Stimulated activated CD4-positive, alpha-beta T cell treated with anti-CD3 and anti-CD28 coated beads, Interleukin-15, amount 100 ng/mL, for 24 hours (primary cell): ENCODE data around the gene STX2.
"Not testable (repeated sequence)": the region's sequence is repeated elsewhere in the genome, so short reads cannot be mapped to it uniquely, and the experiment has no call there.

Experiments used
- DNase-seq: peaks from one replicate; pipeline ENCODE4 v3.0.0-alpha.2; 2020

STX2 gene

DNA sequence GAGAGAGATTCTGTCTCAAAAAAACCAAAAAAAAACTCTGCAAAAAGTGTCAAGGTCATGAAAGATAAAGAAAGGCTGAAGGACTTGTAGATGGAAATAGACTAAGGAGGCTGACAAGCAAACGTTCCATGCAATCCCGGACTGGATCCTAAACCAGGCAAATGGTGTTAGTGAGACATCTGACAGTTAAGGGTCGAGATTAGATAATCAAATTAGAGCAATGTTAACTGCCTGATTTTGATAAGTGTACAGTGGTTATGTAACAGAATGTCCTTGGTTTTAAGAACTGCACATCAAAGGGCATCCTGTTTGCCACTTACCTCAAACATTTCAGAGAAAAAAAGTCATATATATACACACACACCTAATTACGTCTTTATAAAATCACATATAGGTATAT is 29.4 kb upstream of the STX2 start:
- no peak for DNase-seq

DNA sequence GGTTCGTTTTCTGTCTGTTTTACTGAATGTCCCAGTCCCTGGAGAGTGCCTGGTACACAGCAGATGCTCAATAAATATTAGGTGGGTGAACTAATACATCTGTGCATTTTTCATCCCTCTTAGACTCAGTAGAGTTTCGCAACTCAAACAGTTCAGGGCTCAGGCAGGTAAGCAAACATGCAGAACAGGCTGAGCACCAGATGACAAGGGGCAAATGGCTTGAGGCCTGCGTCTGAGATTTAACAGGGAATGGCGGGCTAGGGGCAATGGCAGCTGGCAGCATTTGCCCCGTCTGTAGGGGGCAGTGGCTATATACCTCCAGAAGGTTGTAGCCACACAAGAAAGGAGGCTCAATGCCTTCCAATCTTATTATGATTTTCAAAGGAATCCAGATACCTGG is 24.2 kb upstream of the STX2 start:
- DNase-seq, result no peak

GRCh38 chr12:130862771-130863170 is 23.7 kb upstream of the STX2 start:
- DNase-seq, result not testable (repeated sequence)

DNA sequence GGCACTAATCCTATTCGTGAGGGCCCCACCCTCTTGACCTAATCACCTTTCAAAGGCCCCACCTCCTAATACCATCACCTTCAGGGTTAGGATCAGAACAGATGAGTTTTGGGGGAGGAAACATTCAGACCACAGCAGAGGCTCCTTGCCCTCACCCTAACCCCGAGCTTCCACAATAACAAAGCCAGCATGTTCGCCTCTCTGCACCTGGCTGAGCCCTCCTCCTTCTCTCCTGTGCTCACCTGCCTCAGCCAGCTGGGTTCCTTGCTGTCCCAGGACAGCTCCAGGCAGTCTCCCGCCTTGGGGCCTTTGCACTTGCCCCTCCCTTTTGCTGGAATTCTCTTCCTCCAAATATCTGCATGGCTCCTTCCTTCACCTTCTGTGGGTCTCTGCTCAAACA is 23.1 kb upstream of the STX2 start:
- no peak for DNase-seq

GRCh38 chr12:130860311-130860710 is 21.3 kb upstream of the STX2 start:
- no peak for DNase-seq

DNA sequence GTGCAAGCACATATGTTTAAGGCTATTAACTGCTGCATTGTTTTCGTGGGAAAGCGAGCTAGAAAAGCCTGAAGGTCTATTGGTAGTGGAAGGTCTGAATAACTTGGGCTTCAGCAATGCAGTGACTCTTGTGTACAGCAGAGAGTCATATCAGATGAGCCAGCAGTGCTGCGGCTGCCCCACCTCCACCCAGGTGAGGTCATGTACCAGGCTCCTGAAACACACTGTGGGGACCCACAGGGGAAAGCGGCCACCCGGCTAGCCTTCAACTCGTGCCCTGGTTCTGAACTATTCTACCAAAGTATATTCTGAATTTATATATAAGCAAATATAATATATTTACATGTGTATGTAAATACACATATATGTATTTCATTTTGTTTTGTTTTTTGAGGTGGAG is 20.1 kb upstream of the STX2 start:
- no peak for DNase-seq

GRCh38 chr12:130858084-130858483 is 19.0 kb upstream of the STX2 start:
- DNase-seq, result no peak

GRCh38 chr12:130856088-130856487 is 17.0 kb upstream of the STX2 start:
- no peak for DNase-seq

DNA sequence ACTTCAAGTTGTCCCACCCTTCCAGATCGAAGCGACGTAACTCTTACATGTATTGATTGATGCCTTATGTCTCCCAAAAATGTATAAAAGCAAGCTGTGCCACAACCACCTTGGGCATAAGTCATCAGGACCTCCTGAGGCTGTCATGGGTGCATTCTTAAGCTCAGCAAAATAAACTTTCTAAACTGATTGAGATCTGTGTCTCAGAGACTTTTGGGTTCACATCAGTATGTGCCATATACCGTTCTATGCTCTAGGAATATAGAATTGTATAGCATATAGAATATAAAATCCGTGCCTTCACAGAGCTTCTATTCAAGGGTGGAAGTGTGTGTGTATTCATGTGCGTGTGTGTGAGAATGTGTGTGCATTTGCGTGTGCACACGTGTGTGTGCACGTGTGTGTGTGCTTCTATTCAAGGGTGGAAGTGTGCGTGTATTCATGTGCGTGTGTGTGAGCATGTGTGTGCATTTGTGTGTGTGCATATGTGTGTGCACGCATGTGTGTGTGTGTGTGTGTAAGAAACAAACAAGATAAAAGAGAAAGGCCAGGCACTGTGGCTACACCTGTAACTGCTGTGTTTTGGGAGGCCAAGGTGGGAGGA is 11.5 kb upstream of the STX2 start:
- no peak for DNase-seq

- DNase-seq, result no peak
Measured at GRCh38 chr12:130849561-130850417, 10.7 kb upstream of the STX2 start.

DNA sequence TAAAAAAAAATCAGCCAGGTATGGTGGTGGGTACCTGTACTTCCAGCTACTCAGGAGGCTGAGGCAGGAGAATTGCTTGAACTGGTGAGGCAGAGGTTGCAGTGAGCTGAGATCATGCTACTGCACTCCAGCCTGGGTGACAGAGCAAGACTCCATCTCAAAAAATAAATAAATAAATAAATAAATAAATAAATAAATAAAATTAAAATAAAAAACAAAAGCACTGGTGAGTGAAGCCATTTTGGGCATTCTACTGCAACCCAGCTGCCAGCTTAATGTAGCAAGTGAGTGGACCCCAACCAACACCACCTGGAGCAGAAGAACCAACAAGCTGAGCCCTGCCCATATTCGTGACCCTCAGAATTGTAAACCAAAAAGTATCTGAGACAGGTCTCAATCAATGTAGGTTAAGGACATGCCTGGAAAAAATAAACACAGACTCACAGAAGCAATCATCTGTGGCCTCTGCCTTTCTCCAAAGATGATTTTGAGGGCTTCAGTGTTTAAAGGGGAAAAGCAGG is 9.8 kb upstream of the STX2 start:
- not testable (repeated sequence) for DNase-seq

DNA sequence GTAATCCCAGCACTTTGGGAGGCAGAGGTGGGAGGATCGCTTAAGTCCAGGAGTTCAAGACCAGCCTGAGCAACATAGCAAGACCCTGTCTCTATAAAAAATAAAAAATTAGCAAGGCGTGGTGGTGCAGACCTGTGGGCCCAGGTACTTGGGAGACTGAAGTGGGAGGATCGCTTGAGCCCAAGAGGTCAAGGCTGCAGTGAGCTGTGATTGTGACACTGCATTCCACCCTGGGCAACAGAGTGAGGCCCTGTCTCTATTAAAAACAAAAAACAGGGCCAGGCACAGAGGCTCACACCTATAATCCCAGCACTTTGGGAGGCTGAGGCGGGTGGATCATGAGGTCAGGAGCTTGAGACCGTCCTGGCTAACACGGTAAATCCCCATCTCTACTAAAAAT is 9.1 kb upstream of the STX2 start:
- not testable (repeated sequence) for DNase-seq

DNA sequence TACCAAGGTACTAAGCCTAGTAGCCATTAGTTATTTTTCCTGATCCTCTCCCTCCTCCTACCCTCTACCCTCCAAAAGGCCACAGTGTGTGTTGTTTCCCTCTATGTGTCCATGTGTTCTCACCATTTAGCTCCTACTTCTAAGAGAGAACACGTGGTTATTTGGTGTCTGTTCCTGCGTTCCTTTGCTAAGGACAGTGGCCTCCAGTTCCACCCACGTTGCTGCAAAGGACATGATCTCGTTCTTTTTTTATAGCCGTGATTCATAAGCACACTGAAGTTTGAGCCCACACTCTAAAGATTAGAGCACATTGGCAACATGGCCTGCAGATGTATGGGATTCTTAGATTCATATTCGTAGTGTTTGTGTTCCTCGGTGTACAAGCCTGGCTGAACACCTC is 8.1 kb upstream of the STX2 start:
- DNase-seq, result no peak

GRCh38 chr12:130846369-130846768 is 7.3 kb upstream of the STX2 start:
- no peak for DNase-seq

DNA sequence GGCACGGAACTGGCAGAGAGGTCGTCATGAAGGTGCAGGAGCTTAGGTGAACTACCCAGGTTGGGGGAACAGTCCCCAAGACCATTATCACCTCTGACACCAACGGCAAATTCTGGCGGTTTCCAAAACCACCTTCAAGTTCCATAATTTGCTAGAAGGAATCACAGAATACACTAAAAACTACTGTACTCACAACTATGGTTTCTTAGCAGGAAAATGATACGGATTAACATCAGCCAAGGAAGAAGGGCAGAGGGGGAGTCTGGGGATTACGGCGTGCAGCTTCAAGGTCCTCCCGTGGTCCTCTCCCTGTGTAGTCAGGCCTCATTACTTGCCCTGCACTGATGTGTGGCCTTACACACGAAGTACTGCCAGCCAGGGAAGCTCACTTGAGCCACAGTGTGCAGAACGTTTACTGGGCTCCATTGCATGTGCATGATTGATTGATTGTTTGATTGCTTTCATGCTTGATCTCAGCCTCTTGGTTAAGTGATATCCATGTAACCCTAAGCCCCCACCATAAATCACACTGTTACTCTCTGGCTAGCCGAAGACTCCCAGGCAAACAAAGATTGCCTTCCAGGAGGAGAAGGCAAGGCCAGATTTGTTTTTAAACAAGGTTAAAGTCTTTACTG is 837 bp upstream of the STX2 start:
- no peak for DNase-seq

- peak; percentile 48 for DNase-seq
Measured at GRCh38 chr12:130838284-130838950, 633 bp downstream of the STX2 start.

GRCh38 chr12:130835436-130835835 is 3.6 kb downstream of the STX2 start:
- DNase-seq, result no peak

DNA sequence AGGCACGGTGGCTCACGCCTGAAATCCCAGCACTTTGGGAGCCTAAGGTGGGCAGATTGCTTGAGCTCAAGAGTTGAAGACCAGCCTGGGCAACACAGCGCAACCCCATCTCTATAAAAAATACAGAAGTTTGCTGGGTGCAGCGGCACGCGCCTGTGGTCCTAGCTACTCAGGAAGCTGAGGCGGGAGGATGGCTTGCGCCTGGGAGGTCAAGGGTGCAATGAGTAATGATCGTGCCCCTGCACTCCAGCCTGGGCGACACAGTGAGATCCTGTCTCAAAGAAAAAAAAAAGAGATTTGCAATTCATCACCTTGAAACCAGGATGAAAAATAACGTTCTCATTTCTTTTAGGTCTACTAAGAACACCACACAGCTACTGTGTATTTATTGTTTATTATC is 4.0 kb downstream of the STX2 start:
- no peak for DNase-seq

- DNase-seq, result no peak
Measured at GRCh38 chr12:130832561-130833209, 6.4 kb downstream of the STX2 start.

DNA sequence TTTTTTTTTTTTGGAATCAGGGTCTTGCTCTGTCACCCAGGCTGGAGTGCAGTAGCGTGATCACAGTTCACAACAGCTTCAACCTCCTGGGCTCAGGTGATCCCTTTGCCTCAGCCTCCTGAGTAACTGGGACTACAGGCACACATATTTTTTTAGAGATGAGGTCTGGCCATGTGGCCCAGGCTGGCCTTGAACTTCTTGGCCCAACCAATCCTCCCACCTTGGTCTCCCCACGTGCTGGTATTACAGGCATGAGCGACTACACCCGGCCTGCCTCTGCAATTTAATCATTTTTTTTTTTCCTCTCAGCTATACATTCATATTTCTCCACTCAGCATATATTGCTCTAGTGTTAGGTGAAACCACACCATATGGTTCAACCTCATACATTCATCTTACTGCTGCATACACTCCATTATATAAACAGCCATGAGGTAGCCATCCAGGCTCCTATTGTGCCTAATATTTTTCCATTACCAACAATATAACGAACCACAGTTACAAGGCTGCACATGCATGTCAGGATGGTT is 7.1 kb downstream of the STX2 start:
- DNase-seq, result no peak

DNA sequence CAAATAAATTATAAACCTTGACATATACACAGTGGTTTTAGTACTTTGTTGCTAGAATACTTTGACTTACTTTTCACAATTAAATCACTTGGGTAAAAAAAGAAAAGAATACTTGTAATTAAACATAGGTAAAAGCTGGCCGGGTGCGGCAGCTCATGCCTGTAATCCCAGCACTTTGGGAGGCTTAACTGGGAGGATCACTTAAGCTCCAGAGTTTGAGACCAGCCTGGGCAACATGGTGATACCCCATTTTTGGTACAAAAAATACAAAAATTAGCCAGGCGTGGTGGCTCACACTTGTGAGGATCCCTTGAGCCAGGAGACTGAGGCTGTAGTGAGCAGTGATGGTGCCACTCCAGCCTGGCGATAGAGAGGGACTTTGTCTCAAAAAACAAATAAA is 7.8 kb downstream of the STX2 start:
- DNase-seq, result no peak

DNA sequence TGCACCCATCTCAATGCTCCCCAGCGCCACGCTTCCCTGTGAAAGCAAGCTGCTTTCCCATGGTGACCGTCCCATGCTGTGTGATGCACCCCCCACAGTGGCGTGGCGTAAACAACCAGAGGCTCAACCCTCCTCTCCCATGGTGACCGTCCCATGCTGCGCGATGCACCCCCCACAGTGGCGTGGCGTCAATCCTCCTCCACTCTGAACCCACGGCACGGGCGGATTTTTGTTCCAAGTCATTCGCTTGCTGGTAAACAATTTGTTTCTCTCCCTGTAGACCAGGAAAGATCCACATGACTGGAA is 8.9 kb downstream of the STX2 start:
- no peak for DNase-seq
